GM21360 (cell line): Measurements from ENCODE around the gene TACC2.
"Not testable (repeated sequence)": the region's sequence is repeated elsewhere in the genome, so short reads cannot be mapped to it uniquely, and the experiment has no call there.

Experiments used
- ATAC-seq: cut with Tn5 transposase; IDR thresholded peaks from one replicate; pipeline ENCODE4 v1.9.1; 2021; ENCODE audit warnings: mild to moderate bottlenecking, moderate library complexity; ENCODE audit not compliant: unreplicated experiment

Gene TACC2

DNA sequence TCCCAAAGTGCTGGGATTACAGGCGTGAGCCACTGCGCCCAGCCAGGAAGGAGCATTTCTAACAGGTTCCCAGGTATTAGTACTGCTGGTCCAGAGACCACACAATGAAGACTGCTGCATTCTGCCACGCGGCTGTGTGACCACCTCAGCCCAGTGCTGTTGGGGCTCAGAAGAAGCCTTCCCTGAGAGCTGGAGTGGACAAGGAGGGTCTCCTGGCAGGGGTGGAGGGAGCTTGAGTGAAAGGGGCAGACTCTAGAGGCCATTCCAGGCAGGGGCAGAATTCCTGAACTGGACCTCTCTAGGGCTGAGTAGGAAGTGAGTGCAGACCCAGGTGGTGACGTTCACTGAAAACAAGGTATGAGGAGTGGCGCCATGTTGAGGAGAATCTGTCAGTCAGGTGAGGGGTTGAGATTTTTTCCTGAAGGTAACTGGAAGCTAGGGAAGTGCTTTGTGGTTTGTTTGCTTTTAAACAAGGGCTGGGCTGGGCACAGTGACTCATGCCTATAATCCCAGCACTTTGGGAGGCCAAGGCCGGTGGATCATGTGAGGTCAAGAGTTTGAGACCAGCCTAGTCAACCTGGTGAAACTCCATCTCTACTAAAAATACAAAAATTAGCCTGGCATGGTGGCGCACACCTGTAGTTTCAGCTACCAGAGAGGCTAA lies 67.6 kb downstream of the TACC2 start:
- ATAC-seq: no peak

DNA sequence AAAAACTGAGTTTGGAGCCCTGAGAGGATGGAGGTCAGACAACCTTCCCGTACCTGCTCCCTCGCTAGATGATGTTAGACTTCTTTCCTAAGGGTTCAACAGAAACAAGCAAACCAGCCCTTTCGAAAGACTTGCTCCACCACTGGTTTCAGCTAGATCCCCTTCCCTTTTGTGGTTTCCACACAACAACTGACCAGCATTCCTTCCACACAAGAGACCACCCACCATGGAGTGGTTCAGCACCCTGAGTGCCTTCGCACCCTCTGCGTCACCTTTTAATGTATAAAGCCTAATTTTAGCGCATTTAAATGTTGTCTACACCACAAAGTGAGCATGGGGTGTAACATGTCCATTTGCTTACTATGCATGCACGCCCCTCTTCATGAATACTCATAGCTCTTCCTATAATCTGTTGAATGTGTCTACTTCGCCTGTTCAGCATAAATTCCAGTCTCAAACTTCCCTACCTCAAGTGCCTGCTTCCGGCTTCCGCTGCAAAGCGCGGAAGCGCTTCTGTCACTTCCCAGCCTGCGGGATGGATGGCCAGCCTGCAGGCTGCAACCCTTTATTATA lies 69.0 kb downstream of the TACC2 start:
- no peak for ATAC-seq

DNA sequence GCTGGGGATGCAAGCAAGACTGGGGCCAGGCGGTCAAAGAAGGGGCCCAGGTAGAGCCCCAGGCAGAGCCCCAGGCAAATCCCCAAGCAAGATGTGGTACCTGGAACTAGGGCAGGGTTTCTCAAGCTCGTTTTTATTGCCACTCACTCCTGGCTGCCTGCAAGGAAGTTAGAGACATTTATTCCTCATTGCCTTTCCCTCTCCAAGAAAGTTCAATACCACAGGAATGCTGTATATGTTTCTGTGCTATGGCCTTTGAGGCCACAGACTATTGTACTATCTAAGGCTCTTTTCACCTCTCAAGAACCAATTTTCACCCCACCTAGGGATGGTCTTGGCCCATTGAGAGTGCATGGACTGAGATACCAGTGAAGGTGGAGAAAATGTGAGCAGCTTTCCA lies 71.3 kb downstream of the TACC2 start:
- no peak for ATAC-seq

DNA sequence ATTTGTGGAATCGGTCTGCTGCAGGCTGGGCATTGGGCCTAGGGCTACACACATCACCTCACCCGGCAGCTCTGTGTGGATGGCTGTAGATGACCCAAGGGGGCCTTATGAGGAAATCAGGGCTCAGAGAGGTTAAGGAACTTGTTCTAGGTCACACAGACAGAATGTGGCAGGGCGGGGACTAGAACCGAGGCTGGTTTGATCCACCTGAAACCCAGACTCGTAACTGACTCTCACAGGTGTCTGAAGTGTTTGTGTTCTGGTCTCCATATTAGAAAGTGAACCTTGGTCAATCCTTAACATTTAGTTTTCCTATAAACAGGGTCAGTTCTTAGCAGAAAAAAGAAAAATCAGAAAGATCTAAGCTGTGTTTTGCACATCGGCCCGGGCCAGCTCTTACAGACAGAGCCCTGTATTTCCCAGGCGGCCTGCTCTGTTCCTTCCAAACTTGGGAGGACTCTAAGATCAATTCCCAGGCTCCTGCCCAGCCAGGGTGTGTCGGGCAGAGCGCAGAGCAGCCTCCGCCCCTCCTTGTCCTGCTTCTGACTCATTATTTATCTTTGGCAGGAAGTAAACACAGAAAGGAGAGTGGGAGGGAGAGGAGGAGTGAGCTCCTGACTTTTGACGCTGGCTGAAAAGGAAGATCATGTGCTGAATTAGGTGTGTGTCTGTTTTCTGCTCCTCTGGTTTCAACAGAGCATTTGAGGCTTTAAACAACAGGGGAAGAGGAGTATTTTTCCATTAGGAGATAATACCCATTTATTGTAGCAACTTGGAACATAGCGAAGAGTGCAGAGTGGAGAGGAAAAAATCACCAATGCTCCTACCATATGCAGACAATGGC lies 74.1 kb downstream of the TACC2 start:
- ATAC-seq: no peak

DNA sequence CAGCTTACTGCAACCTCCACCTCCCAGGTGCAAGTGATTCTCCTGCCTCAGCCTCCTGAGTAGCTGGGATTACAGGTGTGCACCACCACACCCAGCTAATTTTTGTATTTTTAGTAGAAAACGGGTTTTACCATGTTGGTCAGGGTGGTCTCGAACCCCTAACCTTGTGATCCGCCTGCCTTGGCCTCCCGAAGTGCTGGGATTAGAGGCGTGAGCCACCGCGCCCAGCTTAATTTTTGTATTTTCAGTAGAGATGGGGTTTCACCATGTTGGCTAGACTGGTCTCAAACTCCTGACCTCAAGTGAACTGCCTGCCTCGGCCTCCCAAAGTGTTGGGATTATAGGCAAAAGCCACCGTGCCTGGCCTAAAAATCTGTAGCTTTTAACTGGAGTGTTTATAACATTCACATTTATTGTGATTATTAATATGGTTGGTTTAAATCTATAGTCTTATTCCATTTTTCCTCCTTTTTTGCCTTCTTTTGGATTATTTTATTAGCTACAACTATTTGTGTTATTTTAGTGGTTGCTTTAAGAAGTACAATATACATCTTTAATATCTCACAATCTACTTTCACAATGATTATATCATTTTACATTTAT lies 77.5 kb downstream of the TACC2 start:
- not testable (repeated sequence) for ATAC-seq

DNA sequence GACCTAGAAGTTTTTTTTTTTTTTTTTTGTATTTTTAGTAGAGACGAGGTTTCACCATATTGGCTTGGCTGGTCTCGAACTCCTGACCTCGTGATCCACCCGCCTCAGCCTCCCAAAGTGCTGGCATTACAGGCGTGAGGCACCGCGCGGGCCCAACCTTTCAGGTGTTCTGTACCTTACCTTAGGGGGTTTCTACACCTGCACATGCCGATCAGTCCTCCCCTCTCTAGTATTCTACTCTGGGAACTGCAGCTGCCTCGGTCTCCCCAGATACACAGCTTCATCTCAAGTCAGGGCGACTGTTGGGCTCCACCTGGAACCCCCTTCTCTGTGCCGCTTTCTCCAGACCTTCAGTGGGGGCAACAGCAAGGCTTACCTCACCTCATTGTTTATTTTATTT lies 79.9 kb downstream of the TACC2 start:
- no peak for ATAC-seq

DNA sequence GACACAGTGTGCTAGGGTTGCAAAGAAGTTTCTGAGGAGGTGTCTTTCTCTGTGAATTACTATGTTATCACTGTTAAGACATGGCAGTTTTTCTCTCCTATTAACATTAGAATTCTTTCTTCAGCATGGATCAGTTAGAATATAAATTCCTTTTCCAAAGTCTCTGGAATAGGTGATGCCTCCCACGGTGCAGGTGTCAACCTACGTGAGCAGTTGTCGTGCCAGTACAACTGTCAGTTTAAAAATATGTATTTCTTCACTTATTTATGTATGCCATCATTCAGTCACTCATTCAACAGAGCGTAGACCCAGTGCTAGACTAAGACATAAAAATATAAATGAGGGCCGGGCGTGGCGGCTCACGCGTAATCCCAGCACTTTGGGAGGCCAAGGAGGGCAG lies 83.5 kb downstream of the TACC2 start:
- ATAC-seq: no peak

DNA sequence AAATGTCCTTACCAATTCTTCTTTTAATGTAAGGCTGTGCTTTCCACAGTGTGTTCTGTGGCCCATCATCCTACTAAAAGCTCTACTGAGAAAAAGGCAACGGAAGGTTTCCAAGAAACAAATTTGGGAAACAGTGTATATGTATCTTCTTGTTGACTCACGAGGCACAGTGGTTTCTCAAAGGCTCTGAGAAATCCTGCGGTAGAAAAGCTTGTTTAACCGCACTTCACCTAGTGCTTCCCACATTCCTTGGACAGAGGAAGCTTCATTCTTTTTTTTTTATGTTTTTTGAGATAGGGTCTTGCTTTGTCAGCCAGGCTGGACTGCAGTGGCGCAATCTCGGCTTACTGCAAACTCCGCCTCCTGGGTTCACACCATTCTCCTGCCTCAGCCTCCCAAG lies 84.5 kb downstream of the TACC2 start:
- no peak for ATAC-seq

DNA sequence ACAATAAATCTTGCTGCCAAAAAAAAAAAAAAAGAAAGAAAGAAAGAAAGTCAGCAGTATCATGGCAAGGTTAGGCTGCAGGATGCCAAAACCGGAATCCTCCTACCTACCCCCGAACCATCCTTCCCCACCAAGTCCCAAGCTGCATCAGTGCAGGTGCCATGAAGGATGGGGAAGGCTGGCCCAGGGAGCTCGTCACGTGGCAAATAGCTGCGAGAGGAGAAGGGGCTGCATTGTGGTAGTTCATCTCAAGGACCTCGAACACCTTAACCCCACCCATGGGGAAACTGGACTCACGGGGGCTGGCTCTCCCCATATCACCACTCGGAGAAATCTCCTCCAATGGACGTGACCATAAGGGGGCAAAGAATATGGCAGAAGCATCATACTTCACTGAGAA lies 86.2 kb downstream of the TACC2 start:
- ATAC-seq: no peak

DNA sequence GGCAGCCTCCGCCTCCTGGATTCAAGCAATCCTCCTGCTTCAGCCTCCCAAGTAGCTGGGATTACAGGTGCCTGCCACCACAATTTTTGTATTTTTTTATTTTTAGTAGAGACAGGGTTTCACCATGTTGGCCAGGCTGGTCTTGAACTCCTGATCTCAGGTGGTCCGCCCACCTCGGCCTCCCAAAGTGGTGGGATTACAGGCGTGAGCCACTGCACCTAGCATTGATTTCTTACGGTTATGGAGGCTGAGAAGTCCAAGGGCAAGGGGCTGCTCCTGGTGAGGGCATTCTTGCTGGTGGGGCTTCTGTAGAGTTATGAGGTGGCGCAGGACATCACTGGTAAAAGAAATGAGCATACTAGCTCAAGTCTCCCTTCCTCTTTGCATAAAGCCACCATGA lies 86.9 kb downstream of the TACC2 start:
- ATAC-seq: not testable (repeated sequence)

DNA sequence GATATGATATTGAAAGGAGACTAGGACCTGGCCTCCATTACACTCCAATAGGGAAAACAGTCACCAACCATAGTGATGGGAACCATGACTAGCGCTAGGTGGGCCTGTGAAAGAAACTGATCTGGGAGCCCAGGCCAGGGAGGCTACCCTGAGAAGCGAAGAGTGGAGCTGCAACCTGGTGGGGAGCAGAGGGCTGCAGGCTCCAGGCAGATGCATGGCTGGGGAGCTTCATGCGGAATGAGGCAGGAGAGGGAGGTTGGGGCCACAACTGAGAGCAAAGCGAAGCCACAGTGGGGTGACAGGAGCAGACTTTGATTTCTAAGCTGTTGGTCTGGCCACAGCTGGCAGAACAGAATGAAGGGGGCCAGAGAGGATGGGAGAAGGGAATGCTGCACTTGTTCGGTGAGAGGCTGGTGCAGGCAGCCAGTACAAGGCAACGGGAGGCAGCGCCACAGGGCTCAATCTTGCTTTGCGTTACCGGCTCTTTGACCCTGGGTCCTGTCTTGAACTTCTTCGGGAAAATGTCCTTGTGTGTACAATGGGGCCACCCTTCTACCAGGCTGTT lies 88.4 kb downstream of the TACC2 start:
- ATAC-seq: no peak

DNA sequence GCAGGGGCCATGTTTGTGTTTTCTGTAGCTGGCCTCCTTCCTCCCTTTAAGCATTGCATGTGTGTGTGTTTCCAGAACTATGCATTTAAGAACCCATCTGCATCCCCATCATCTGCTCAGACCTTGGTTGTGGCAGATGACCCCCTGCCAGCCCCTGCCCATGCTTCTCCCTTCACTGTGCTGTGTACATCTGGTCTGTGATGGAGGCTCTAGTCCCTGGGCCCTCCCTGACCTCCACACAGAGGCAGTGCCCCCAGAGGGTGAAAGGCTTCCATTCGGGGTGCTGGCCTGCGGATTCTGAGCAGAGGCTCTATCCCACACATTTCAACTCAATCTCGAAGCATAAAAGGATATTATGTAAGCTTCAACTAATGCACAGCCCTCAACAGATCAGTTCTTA lies 89.4 kb downstream of the TACC2 start:
- ATAC-seq: no peak

DNA sequence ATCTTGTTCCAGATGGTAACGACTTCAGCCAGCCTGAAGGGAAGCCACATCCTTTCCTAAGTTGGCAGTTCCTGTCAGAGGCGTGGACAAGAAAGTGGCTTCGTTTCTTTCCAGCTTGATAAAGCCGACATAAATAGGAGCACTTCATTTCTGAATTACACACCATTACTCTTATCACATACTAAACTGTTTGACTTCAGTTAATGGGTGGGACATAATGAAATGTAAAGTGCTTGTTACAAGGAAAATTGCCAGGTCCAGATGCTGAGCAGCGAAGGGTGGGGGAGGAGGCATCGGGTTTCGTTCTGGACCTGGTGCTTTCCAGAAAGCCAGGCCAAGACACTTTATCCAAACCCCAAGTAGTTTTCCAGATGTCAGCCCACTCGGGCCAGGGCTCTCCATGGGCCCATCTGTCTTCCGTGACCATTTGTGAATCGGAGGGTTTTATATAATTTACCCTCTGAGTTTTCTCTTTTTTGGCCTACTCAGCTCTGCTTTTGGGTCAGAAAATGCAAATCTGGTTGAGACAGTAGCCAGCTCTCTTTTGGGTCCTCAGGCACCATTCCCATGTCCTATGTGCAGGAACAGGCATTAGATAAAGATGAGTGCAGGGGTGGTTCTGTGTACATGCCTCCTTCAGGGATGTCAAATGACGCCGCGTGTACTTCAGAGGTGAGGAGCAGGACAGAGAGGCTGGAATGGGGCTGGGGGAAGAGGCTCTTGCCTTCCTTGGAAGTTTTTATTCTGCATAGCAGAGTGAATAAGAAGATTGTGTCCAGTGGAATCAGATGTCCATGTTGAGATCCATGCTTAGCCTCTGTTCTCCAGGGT lies 90.2 kb downstream of the TACC2 start:
- no peak for ATAC-seq

DNA sequence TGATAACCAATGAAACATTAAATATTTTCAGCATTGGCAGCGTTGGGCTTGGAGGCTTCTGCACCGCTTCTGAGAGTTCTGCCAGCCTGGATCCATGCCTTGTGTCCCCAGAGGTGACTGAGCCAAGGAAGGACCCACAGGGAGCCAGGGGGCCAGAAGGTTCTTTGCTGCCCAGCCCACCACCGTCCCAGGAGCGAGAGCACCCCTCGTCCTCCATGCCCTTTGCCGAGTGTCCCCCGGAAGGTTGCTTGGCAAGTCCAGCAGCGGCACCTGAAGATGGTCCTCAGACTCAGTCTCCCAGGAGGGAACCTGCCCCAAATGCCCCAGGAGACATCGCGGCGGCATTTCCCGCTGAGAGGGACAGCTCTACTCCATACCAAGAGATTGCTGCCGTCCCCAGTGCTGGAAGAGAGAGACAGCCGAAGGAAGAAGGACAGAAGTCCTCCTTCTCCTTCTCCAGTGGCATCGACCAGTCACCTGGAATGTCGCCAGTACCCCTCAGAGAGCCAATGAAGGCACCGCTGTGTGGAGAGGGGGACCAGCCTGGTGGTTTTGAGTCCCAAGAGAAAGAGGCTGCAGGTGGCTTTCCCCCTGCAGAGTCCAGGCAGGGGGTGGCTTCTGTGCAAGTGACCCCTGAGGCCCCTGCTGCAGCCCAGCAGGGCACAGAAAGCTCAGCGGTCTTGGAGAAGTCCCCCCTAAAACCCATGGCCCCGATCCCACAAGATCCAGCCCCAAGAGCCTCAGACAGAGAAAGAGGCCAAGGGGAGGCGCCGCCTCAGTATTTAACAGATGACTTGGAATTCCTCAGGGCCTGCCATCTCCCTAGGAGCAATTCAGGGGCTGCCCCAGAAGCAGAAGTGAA lies 93.9 kb downstream of the TACC2 start:
- ATAC-seq: no peak

DNA sequence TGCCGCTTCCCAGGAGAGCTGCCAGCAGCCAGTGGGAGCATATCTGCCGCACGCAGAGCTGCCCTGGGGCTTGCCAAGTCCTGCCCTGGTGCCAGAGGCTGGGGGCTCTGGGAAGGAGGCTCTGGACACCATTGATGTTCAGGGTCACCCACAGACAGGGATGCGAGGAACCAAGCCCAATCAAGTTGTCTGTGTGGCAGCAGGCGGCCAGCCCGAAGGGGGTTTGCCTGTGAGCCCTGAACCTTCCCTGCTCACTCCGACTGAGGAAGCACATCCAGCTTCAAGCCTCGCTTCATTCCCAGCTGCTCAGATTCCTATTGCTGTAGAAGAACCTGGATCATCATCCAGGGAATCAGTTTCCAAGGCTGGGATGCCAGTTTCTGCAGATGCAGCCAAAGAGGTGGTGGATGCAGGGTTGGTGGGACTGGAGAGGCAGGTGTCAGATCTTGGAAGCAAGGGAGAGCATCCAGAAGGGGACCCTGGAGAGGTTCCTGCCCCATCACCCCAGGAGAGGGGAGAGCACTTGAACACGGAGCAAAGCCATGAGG lies 94.6 kb downstream of the TACC2 start:
- ATAC-seq: no peak

DNA sequence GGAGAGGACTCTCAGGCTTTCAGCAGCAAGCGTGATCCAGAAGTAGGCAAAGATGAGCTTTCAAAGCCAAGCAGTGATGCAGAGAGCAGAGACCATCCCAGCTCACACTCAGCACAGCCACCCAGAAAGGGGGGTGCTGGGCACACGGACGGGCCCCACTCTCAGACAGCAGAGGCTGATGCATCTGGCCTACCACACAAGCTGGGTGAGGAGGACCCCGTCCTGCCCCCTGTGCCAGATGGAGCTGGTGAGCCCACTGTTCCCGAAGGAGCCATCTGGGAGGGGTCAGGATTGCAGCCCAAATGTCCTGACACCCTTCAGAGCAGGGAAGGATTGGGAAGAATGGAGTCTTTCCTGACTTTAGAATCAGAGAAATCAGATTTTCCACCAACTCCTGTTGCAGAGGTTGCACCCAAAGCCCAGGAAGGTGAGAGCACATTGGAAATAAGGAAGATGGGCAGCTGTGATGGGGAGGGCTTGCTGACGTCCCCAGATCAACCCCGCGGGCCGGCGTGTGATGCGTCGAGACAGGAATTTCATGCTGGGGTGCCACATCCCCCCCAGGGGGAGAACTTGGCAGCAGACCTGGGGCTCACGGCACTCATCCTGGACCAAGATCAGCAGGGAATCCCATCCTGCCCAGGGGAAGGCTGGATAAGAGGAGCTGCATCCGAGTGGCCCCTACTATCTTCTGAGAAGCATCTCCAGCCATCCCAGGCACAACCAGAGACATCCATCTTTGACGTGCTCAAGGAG lies 95.5 kb downstream of the TACC2 start:
- no peak for ATAC-seq

DNA sequence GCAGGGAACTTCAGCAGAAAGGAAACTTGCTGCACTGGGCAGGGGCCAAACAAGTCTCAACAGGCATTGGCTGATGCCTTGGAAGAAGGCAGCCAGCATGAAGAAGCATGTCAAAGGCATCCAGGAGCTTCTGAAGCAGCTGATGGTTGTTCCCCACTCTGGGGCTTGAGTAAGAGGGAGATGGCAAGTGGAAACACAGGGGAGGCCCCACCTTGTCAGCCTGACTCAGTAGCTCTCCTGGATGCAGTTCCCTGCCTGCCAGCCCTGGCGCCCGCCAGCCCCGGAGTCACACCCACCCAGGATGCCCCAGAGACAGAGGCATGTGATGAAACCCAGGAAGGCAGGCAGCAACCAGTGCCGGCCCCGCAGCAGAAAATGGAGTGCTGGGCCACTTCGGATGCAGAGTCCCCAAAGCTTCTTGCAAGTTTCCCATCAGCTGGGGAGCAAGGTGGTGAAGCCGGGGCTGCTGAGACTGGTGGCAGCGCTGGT lies 96.5 kb downstream of the TACC2 start:
- ATAC-seq: no peak

DNA sequence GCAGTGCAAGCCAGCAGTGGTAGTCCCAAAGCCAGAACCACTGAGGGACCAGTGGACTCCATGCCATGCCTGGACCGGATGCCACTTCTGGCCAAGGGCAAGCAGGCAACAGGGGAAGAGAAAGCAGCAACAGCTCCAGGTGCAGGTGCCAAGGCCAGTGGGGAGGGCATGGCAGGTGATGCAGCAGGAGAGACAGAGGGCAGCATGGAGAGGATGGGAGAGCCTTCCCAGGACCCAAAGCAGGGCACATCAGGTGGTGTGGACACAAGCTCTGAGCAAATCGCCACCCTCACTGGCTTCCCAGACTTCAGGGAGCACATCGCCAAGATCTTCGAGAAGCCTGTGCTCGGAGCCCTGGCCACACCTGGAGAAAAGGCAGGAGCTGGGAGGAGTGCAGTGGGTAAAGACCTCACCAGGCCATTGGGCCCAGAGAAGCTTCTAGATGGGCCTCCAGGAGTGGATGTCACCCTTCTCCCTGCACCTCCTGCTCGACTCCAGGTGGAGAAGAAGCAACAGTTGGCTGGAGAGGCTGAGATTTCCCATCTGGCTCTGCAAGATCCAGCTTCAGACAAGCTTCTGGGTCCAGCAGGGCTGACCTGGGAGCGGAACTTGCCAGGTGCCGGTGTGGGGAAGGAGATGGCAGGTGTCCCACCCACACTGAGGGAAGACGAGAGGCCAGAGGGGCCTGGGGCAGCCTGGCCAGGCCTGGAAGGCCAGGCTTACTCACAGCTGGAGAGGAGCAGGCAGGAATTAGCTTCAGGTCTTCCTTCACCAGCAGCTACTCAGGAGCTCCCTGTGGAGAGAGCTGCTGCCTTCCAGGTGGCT lies 97.7 kb downstream of the TACC2 start:
- ATAC-seq: no peak
